AG09309 (cell line): ENCODE data around the gene RGS13.

Experiments
- DNase-seq: peaks from one replicate; pipeline ENCODE4 v3.0.0-alpha.2; 2010; ENCODE audit warnings: low read depth
- H3K4me3 ChIP-seq: 2 replicates; pipeline ENCODE4 v1.5.1; 2011; ENCODE audit warnings: mild to moderate bottlenecking, low read depth, low read length, moderate library complexity; ENCODE audit not compliant: control insufficient read depth
- CTCF ChIP-seq: IDR thresholded peaks from 2 replicates; pipeline ENCODE4 v1.5.1; 2011; ENCODE audit warnings: mild to moderate bottlenecking, low read depth, low read length, inconsistent platforms; ENCODE audit not compliant: insufficient read depth, control insufficient read depth; ENCODE audit errors: missing control alignments

RGS13 gene

DNA sequence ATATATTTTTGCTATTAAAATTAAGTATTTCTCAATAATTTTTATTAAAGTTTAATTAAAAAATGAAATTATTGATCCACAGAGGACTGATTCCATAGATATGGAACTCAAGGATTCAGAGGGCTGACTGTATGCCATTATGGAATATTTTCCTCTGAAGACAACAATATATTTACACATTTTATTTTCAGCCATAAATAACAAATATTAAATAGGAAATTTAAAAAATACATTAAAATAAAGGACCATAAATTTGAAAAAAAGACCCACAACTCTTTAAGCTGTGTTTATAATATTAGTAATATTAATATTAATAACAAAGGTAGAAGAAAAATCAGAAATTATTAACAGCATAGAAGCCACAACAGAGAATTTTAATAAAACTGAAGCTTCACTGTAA, 18.2 kb downstream of the RGS13 start:
- TF ChIP-seq CTCF, result no peak
- DNase-seq, result no peak

DNA sequence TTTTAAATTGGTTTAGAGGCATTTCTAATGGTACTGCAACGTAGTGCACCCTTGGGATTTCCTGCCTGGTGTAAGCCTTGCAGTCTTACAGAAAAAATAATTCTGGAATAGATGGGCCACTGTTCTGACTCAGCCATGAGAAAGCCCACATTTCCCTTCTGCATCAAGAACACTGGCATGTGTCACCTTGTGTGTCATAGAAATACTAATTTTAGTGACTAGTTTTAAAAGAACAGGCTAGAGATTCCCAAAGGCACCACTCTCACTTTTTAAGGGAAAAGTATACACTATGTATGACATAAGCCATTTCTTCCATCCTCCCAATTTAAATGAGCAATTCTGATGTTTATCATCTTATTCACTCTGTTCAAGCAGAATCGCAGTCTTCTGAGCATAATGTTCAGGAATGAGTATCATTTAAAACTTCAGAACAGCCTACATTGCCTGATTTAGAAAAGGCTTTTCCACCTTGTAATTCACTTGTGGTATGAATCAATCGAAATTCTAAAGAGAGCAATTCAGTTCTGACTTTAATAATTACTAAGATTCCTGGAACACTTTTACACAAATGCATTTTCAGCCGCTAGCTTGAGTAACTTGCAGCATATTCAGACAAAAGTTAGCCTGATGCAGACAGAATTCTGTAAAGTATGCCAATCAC, 18.8 kb downstream of the RGS13 start:
- H3K4me3 ChIP-seq, result no peak overlapping the region
- no peak for DNase-seq
- no peak for TF ChIP-seq CTCF

More for the DNA sequence above, 18.2 kb downstream of the RGS13 start:
- H3K4me3 ChIP-seq, result no peak overlapping the region

DNA sequence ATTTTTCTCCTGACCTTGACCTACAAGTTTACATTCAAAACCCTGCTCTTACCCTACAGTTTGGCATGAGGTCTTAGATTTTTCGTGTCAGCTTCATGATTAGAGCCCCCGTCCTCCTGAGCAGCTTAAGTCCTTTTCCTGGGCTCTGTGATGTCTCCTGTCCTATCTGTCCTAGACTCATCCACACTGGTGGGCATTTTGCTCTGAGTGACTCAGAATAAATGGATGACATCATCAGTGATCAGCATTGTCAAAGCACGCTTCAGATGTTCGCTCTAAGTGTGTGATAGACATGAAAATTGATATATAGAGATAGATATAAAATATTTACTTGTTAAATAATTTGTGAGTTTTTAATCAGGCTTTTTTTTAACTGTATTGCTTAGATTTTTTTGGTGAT, 21.8 kb downstream of the RGS13 start:
- DNase-seq, result no peak
- TF ChIP-seq CTCF, result no peak
- no peak overlapping the region for H3K4me3 ChIP-seq

DNA sequence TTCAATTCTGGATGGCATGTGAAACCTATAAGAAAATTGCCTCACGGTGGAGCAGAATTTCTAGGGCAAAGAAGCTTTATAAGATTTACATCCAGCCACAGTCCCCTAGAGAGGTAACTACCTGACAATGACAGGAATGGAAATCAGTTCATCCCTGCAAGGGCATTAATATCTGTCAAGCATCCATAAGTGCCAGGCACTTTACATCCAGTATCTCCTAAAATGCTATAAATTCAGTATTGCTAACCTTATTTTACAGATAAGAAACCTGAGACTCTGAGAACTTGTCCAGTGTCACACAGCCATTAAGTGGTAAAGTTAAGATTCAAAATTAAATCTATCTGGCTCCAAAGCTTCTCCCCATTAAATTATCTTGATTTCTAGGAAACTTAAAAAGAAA, 22.3 kb downstream of the RGS13 start:
- no peak overlapping the region for H3K4me3 ChIP-seq
- DNase-seq, result no peak
- TF ChIP-seq CTCF, result no peak

DNA sequence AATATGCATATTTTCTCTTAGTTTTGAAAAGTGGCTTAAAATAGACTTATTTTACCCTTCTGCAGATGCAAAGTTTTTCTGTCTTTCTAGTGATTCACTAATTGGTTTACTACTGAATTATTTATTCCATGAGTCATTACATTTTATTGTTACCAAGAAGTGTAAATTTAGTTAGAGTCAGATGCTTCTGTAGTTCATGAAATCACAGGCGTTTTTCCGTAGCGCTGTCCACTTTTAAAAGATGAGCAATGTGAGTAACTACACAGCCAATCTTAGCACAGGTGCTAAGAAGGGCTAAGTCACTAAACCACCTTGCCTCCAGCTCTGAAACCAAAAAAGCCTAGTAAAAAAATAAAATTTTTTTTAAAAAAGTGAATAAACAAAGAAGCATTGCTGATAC, 24.7 kb downstream of the RGS13 start:
- no peak for TF ChIP-seq CTCF
- H3K4me3 ChIP-seq, result no peak overlapping the region
- DNase-seq, result no peak

GRCh38 chr1:192668409-192668983, 32.5 kb downstream of the RGS13 start:
- TF ChIP-seq CTCF, result no peak
- no peak for DNase-seq
- no peak overlapping the region for H3K4me3 ChIP-seq
